Measurements from ENCODE around the gene APOD. TPM values are rescaled to one million over a fixed set of nuclear protein-coding genes. Genes with fewer than 3 reads are reported as not detected.
"Not testable (repeated sequence)": the region's sequence is repeated elsewhere in the genome, so short reads cannot be mapped to it uniquely, and the experiment has no call there.

Gene APOD
- 100 to 1,000 TPM in 4 of 5 donors, 10 to 100 TPM in 1; 33.0 to 941 (median 223) TPM for total RNA-seq
- 100 to 1,000 TPM in 2 of 3 donors, 10 to 100 TPM in 1; 76.9 to 258 (median 109) TPM for polyA plus RNA-seq
- long read RNA-seq, donor 1, partial matches to known transcripts = 9 of 14 reads
- long read RNA-seq, donor 1, other reads (novel, unspliced or antisense) = 0 of 14 reads
- long read RNA-seq, donor 2, transcript APOD-201 (5 exons, 1,130 nt) = major isoform, 9 of 15 reads
- long read RNA-seq, donor 2, partial matches to known transcripts = 6 of 15 reads
- long read RNA-seq, donor 2, other reads (novel, unspliced or antisense) = 0 of 15 reads
- long read RNA-seq, donor 3, partial matches to known transcripts = 0 of 2 reads
- long read RNA-seq, donor 3, other reads (novel, unspliced or antisense) = 0 of 2 reads
- long read RNA-seq, donor 4, partial matches to known transcripts = 0 of 1 reads
- long read RNA-seq, donor 4, other reads (novel, unspliced or antisense) = 0 of 1 reads
- long read RNA-seq, donor 5, transcript APOD-201 (5 exons, 1,130 nt) = major isoform, 5 of 13 reads
- long read RNA-seq, donor 5, partial matches to known transcripts = 8 of 13 reads
- long read RNA-seq, donor 5, other reads (novel, unspliced or antisense) = 0 of 13 reads
- long read RNA-seq, donor 6 = 0 reads
- long read RNA-seq, donor 7, transcript APOD-201 (5 exons, 1,130 nt) = major isoform, 6 of 11 reads
- long read RNA-seq, donor 7, partial matches to known transcripts = 5 of 11 reads
- long read RNA-seq, donor 7, other reads (novel, unspliced or antisense) = 0 of 11 reads
- long read RNA-seq, donor 8, partial matches to known transcripts = 14 of 18 reads
- long read RNA-seq, donor 8, other reads (novel, unspliced or antisense) = 0 of 18 reads
- long read RNA-seq, donor 9, partial matches to known transcripts = 31 of 35 reads
- long read RNA-seq, donor 9, other reads (novel, unspliced or antisense) = 0 of 35 reads
- long read RNA-seq, donor 10, transcript APOD-201 (5 exons, 1,130 nt) = major isoform, 5 of 5 reads
- long read RNA-seq, donor 10, partial matches to known transcripts = 0 of 5 reads
- long read RNA-seq, donor 10, other reads (novel, unspliced or antisense) = 0 of 5 reads

- Histone ChIP-seq H3K27ac (peak within 1 kb of the TSS in 4 of 5 donors; percentile 1 to 56 (median 26)), H3K4me3 (peak within 1 kb of the TSS in 3 of 4 donors; percentile 4 to 41 (median 25))
These were observed at the start of gene APOD for GRCh38 chr3:195583831-195584542. TSS of gene APOD (minus strand) at chr3:195583940. CDS start at chr3:195579461, 4,479 bp downstream.

GRCh38 chr3:195633351-195633750 lies 49.6 kb upstream of the APOD start:
- intact Hi-C loops (cut with DNase I; ENCODE audit: low total_unique reads) = not testable (repeated sequence)
- WGBS, 5 donors = 60 to 71% (median 70%) methylated on average over 1 to 2 of the region's 3 CpGs

More at GRCh38 chr3:195583831-195584542, at the start of gene APOD:
- intact Hi-C loops (cut with DNase I; ENCODE audit: low total_unique reads) = no loop called here
- 41 to 48% (median 42%) methylated on average over 16 of the region's 16 CpGs for WGBS, 5 donors
- Histone ChIP-seq H3K9me3 (peaks cover 0 to 4% (median 1%) of the 10 kb centered on the region in 4 donors), H3K36me3 (no peaks in the 10 kb centered on the region), H3K4me1 (peaks cover 0 to 3% (median 0%) of the 10 kb centered on the region in 4 donors), H3K27me3 (peaks cover 0 to 14% (median 0%) of the 10 kb centered on the region in 3 donors)
- no peak for TF ChIP-seq EP300 (IDR thresholded peaks at IDR 0.05)
- TF ChIP-seq POLR2AphosphoS5 (IDR thresholded peaks at IDR 0.05) = no peak
- TF ChIP-seq CTCF (IDR thresholded peaks at IDR 0.05) = no peak
- peak in 1 of 2 donors; percentile 58 for DNase-seq

GRCh38 chr3:195632501-195633185 lies 48.9 kb upstream of the APOD start:
- 86 to 93% (median 90%) methylated on average over 15 to 19 of the region's 19 CpGs for WGBS, 5 donors
- H3K4me1 ChIP-seq; H3K4me3 ChIP-seq; H3K9me3 ChIP-seq; H3K36me3 ChIP-seq; H3K27me3 ChIP-seq; intact Hi-C loops (cut with DNase I; ENCODE audit: low total_unique reads); H3K27ac ChIP-seq; DNase-seq: not testable (repeated sequence)

More at GRCh38 chr3:195633351-195633750, 49.6 kb upstream of the APOD start:
- H3K4me3 ChIP-seq, H3K9me3 ChIP-seq, H3K27me3 ChIP-seq, H3K36me3 ChIP-seq, DNase-seq, H3K4me1 ChIP-seq, H3K27ac ChIP-seq: not testable (repeated sequence)

- H3K27ac ChIP-seq; H3K4me1 ChIP-seq; H3K36me3 ChIP-seq; DNase-seq; H3K4me3 ChIP-seq; intact Hi-C loops (cut with DNase I; ENCODE audit: low total_unique reads); H3K9me3 ChIP-seq; H3K27me3 ChIP-seq: not testable (repeated sequence)
- 91 to 96% (median 92%) methylated on average over 4 to 17 of the region's 20 CpGs; no CpG with 5 or more reads in 1 of the 5 donors for WGBS, 5 donors
These were observed 48.3 kb upstream of the APOD start for GRCh38 chr3:195632046-195632445.

GRCh38 chr3:195630938-195631495 lies 47.3 kb upstream of the APOD start:
- H3K4me3 ChIP-seq; H3K27ac ChIP-seq; intact Hi-C loops (cut with DNase I; ENCODE audit: low total_unique reads); H3K4me1 ChIP-seq; H3K27me3 ChIP-seq; DNase-seq; H3K9me3 ChIP-seq; H3K36me3 ChIP-seq: not testable (repeated sequence)
- WGBS, 5 donors = 91 to 97% (median 95%) methylated on average over 5 to 10 of the region's 13 CpGs

GRCh38 chr3:195630086-195630917 lies 46.6 kb upstream of the APOD start:
- WGBS, 5 donors = 56 to 78% (median 69%) methylated on average over 6 to 25 of the region's 32 CpGs
- H3K9me3 ChIP-seq; H3K27me3 ChIP-seq; H3K27ac ChIP-seq; H3K4me1 ChIP-seq; H3K4me3 ChIP-seq; DNase-seq; intact Hi-C loops (cut with DNase I; ENCODE audit: low total_unique reads); H3K36me3 ChIP-seq: not testable (repeated sequence)

- H3K27me3 ChIP-seq; intact Hi-C loops (cut with DNase I; ENCODE audit: low total_unique reads): not testable (repeated sequence)
- 82 to 94% (median 89%) methylated on average over 3 to 5 of the region's 7 CpGs for WGBS, 5 donors
These were observed 45.9 kb upstream of the APOD start for GRCh38 chr3:195629682-195630081.

GRCh38 chr3:195628386-195628920 lies 44.7 kb upstream of the APOD start:
- intact Hi-C loops (cut with DNase I; ENCODE audit: low total_unique reads); H3K9me3 ChIP-seq; H3K27me3 ChIP-seq; H3K4me3 ChIP-seq; H3K36me3 ChIP-seq; H3K27ac ChIP-seq; H3K4me1 ChIP-seq: not testable (repeated sequence)
- 84 to 92% (median 89%) methylated on average over 18 to 23 of the region's 23 CpGs for WGBS, 5 donors
- DNase-seq = peak in 1 of 2 donors; percentile 10

More at GRCh38 chr3:195629682-195630081, 45.9 kb upstream of the APOD start:
- not testable (repeated sequence) for H3K27ac ChIP-seq, H3K4me1 ChIP-seq, H3K4me3 ChIP-seq, H3K9me3 ChIP-seq, H3K36me3 ChIP-seq, DNase-seq
